Measurements from ENCODE around the gene ZNF501. TPM values are rescaled to one million over a fixed set of nuclear protein-coding genes. Genes with fewer than 3 reads are reported as not detected.

ZNF501 gene
- total and polyA plus RNA-seq, 2 of the 13 experiments (the other 11 are each of a cell fraction or from before 2014, with no cell fraction given), result 2.4 to 2.8 TPM

GRCh38 chr3:44729384-44729910 lies at the start of gene ZNF501 (continued):
- TF ChIP-seq ZNF660 (CRISPR knock-in tag; IDR thresholded peaks at IDR 0.05; ENCODE audit: borderline replicate concordance, low read depth) (no peak), KAT8 (CRISPR knock-in tag; IDR thresholded peaks at IDR 0.05) (peak; percentile 99), ZNF12 (CRISPR knock-in tag; IDR thresholded peaks at IDR 0.05) (peak; percentile 100), POLR2AphosphoS5 (IDR thresholded peaks at IDR 0.05; ENCODE audit: low read depth, low read length) (peak; percentile 61), ZNF597 (CRISPR knock-in tag; IDR thresholded peaks at IDR 0.05) (no peak), HNF1B (CRISPR knock-in tag; IDR thresholded peaks at IDR 0.05) (0 out of 2 replicates have a peak, but pooled peaks have one; percentile 71), ISL2 (CRISPR knock-in tag; IDR thresholded peaks at IDR 0.05) (no peak; the same call in 1 of the 2 replicates), ZMYM4 (CRISPR knock-in tag; IDR thresholded peaks at IDR 0.05) (peak; percentile 99), SIX1 (CRISPR knock-in tag; IDR thresholded peaks at IDR 0.05; ENCODE audit: borderline replicate concordance) (no peak), FOXO1 (CRISPR knock-in tag; IDR thresholded peaks at IDR 0.05) (peak; percentile 68), KLF12 (CRISPR knock-in tag; IDR thresholded peaks at IDR 0.05; ENCODE audit: borderline replicate concordance) (peak; percentile 96), ZNF235 (CRISPR knock-in tag; IDR thresholded peaks at IDR 0.05; ENCODE audit: borderline replicate concordance) (no peak), KDM3A (CRISPR knock-in tag; IDR thresholded peaks at IDR 0.05; ENCODE audit: low read depth) (peak; percentile 76), ZNF563 (CRISPR knock-in tag; IDR thresholded peaks at IDR 0.05) (no peak; the same call in 1 of the 2 replicates), ZZZ3 (CRISPR knock-in tag; IDR thresholded peaks at IDR 0.05; ENCODE audit: borderline replicate concordance) (peak; percentile 85; the same call in 1 of the 2 replicates), PRDM4 (CRISPR knock-in tag; IDR thresholded peaks at IDR 0.05; ENCODE audit: borderline replicate concordance) (no peak), MED1 (CRISPR knock-in tag; IDR thresholded peaks at IDR 0.05) (peak; percentile 67; the same call in 1 of the 2 replicates), ZNF335 (CRISPR knock-in tag; IDR thresholded peaks at IDR 0.05) (peak; percentile 53), ZNF205 (CRISPR knock-in tag; IDR thresholded peaks at IDR 0.05) (peak; percentile 83), ZNF430 (CRISPR knock-in tag; IDR thresholded peaks at IDR 0.05) (peak; percentile 72; the same call in 1 of the 2 replicates), DPF2 (CRISPR knock-in tag; IDR thresholded peaks at IDR 0.05; ENCODE audit: borderline replicate concordance, low read depth) (no peak), MTA1 (CRISPR knock-in tag; IDR thresholded peaks at IDR 0.05; ENCODE audit: borderline replicate concordance) (0 out of 2 replicates have a peak, but pooled peaks have one; percentile 42), ETS1 (CRISPR knock-in tag; IDR thresholded peaks at IDR 0.05) (no peak), ZNF556 (CRISPR knock-in tag; IDR thresholded peaks at IDR 0.05; ENCODE audit: borderline replicate concordance) (peak; percentile 66; the same call in 1 of the 2 replicates)

All from HepG2 (cell line).